Trophoblast cell (in vitro differentiated cells and primary cell): Measurements from ENCODE around the gene ZBTB16.

Source experiments
- DNase-seq, 2 donors: peaks; one replicate each; pipeline ENCODE4 v3.0.0-alpha.2; 2016
- H2AFZ ChIP-seq: 2 replicates; pipeline ENCODE4 v1.6.1; 2013; ENCODE audit warnings: low read length, moderate library complexity, mild to moderate bottlenecking; ENCODE audit not compliant: insufficient read depth, poor library complexity
- H2AK5ac ChIP-seq: 2 replicates; pipeline ENCODE4 v1.6.1; 2013; ENCODE audit warnings: mild to moderate bottlenecking, low read length
- H2BK120ac ChIP-seq: 2 replicates; pipeline ENCODE4 v1.6.1; 2013; ENCODE audit warnings: low read length, mild to moderate bottlenecking, moderate library complexity; ENCODE audit not compliant: insufficient read depth, poor library complexity
- H2BK12ac ChIP-seq: 2 replicates; pipeline ENCODE4 v1.6.1; 2013; ENCODE audit warnings: mild to moderate bottlenecking, low read length, moderate library complexity
- H2BK5ac ChIP-seq: 2 replicates; pipeline ENCODE4 v1.6.1; 2013; ENCODE audit warnings: low read length, low read depth, moderate library complexity, mild to moderate bottlenecking; ENCODE audit not compliant: poor library complexity
- H3K14ac ChIP-seq: 2 replicates; pipeline ENCODE4 v1.6.1; 2013; ENCODE audit warnings: mild to moderate bottlenecking, low read length
- H3K18ac ChIP-seq: 2 replicates; pipeline ENCODE4 v1.6.1; 2013; ENCODE audit warnings: mild to moderate bottlenecking, low read length
- H3K23ac ChIP-seq: 2 replicates; pipeline ENCODE4 v1.6.1; 2013; ENCODE audit warnings: low read length
- H3K27ac ChIP-seq: 2 replicates; pipeline ENCODE4 v1.5.1; 2013; ENCODE audit warnings: low read depth, mild to moderate bottlenecking, inconsistent platforms, low read length, moderate library complexity
- H3K27me3 ChIP-seq: 2 replicates; pipeline ENCODE4 v1.6.1; 2013; ENCODE audit warnings: inconsistent platforms, mild to moderate bottlenecking, low read length, moderate library complexity; ENCODE audit not compliant: insufficient read depth
- H3K36me3 ChIP-seq, 2 experiments: 1 replicate in 1 of 2; 2 replicates in 1 of 2; pipeline ENCODE4 v1.6.1; 2013; ENCODE audit warnings: low read length in 2 of 2, mild to moderate bottlenecking in 2 of 2, moderate library complexity in 1 of 2; ENCODE audit not compliant: insufficient read depth in 2 of 2, control insufficient read depth in 1 of 2
- H3K4ac ChIP-seq: 2 replicates; pipeline ENCODE4 v1.6.1; 2013; ENCODE audit warnings: low read depth, mild to moderate bottlenecking, low read length, moderate library complexity
- H3K4me1 ChIP-seq, 2 experiments: 1 replicate in 1 of 2; 2 replicates in 1 of 2; pipeline ENCODE4 v1.6.1; 2013; ENCODE audit warnings: low read length in 2 of 2, mild to moderate bottlenecking in 2 of 2, moderate library complexity in 1 of 2; ENCODE audit not compliant: insufficient read depth in 2 of 2, control insufficient read depth in 1 of 2
- H3K4me2 ChIP-seq: 2 replicates; pipeline ENCODE4 v1.6.1; 2013; ENCODE audit warnings: inconsistent platforms, mild to moderate bottlenecking, low read length, moderate library complexity
- H3K4me3 ChIP-seq: 2 replicates; pipeline ENCODE4 v1.5.1; 2013; ENCODE audit warnings: mild to moderate bottlenecking, low read depth, low read length, inconsistent platforms
- H3K79me1 ChIP-seq: one replicate; pipeline ENCODE4 v1.6.1; 2013; ENCODE audit warnings: low read length
- H3K79me2 ChIP-seq: 2 replicates; pipeline ENCODE4 v1.6.1; 2013; ENCODE audit warnings: low read length, mild to moderate bottlenecking; ENCODE audit not compliant: control insufficient read depth, insufficient read depth, poor library complexity
- H3K9ac ChIP-seq: 2 replicates; pipeline ENCODE4 v1.6.1; 2013; ENCODE audit warnings: mild to moderate bottlenecking, low read length
- H3K9me3 ChIP-seq: 2 replicates; pipeline ENCODE4 v1.6.1; 2013; ENCODE audit warnings: low read depth, mild to moderate bottlenecking, control low read depth, inconsistent platforms, low read length; ENCODE audit not compliant: insufficient read depth
- H4K12ac ChIP-seq: 2 replicates; pipeline ENCODE4 v1.6.1; 2013; ENCODE audit warnings: low read depth, mild to moderate bottlenecking, low read length, moderate library complexity
- H4K8ac ChIP-seq: 2 replicates; pipeline ENCODE4 v1.6.1; 2013; ENCODE audit warnings: low read depth, mild to moderate bottlenecking, low read length, moderate library complexity
- H4K91ac ChIP-seq: one replicate; pipeline ENCODE4 v1.6.1; 2013; ENCODE audit warnings: low read depth, mild to moderate bottlenecking, low read length, moderate library complexity
- WGBS: extraction: QIAGEN DNeasy Blood & Tissue Kit; methylation state at CpG from one replicate; pipeline ENCODE4 v1.1.7; 2013; ENCODE audit warnings: missing lambda C conversion rate; ENCODE audit not compliant: insufficient read length, insufficient coverage; ENCODE audit errors: extremely low coverage; 5-methylcytosine and 5-hydroxymethylcytosine counted together

ZBTB16 gene

GRCh38 chr11:114193730-114194679, 134.5 kb downstream of the ZBTB16 start:
- no peaks in the 10 kb centered on the region for H3K79me2 ChIP-seq
- no peak overlapping the region for H4K91ac ChIP-seq
- peaks cover 6 to 8% of the 10 kb centered on the region in 2 experiments for H3K4me1 ChIP-seq
- H2AFZ ChIP-seq, result no peak overlapping the region
- H2BK12ac ChIP-seq, result no peak overlapping the region
- peaks cover 3% of the 10 kb centered on the region for H3K9me3 ChIP-seq
- H4K8ac ChIP-seq, result no peak overlapping the region
- H2BK120ac ChIP-seq, result no peak overlapping the region
- no peak overlapping the region for H3K4me3 ChIP-seq
- H4K12ac ChIP-seq, result no peak overlapping the region
- no peak overlapping the region for H2AK5ac ChIP-seq
- no peak overlapping the region for H3K14ac ChIP-seq
- H3K18ac ChIP-seq, result no peak overlapping the region
- no peak overlapping the region for H3K9ac ChIP-seq
- H3K23ac ChIP-seq, result no peak overlapping the region
- no peak overlapping the region for H2BK5ac ChIP-seq
- H3K4ac ChIP-seq, result no peak overlapping the region
- DNase-seq, result no peak
- no CpG with 5 or more reads among the region's 10 CpGs for WGBS
- no peak overlapping the region for H3K27ac ChIP-seq
- H3K4me2 ChIP-seq, result no peak overlapping the region
- no peaks in the 10 kb centered on the region for H3K36me3 ChIP-seq
- no peaks in the 10 kb centered on the region for H3K27me3 ChIP-seq
- H3K79me1 ChIP-seq, result peaks cover 1% of the 10 kb centered on the region

- no CpG with 5 or more reads among the region's 4 CpGs for WGBS
- no peaks in the 10 kb centered on the region for H3K27me3 ChIP-seq
- H3K79me2 ChIP-seq, result no peaks in the 10 kb centered on the region
These were observed 135.2 kb downstream of the ZBTB16 start for GRCh38 chr11:114194702-114195101.

GRCh38 chr11:114195151-114195550, 135.6 kb downstream of the ZBTB16 start:
- Histone ChIP-seq H3K14ac (no peak overlapping the region), H3K9ac (no peak overlapping the region), H3K27ac (no peak overlapping the region), H3K4me3 (no peak overlapping the region), H3K9me3 (peaks cover 3% of the 10 kb centered on the region), H4K8ac (no peak overlapping the region), H3K23ac (no peak overlapping the region), H4K12ac (no peak overlapping the region), H3K4ac (no peak overlapping the region), H4K91ac (no peak overlapping the region), H3K18ac (no peak overlapping the region), H2AK5ac (no peak overlapping the region), H3K79me2 (no peaks in the 10 kb centered on the region), H2AFZ (no peak overlapping the region), H3K36me3 (no peaks in the 10 kb centered on the region), H3K4me2 (no peak overlapping the region), H3K4me1 (peaks cover 6 to 8% of the 10 kb centered on the region in 2 experiments), H3K79me1 (peaks cover 1% of the 10 kb centered on the region), H2BK5ac (no peak overlapping the region), H2BK120ac (no peak overlapping the region), H2BK12ac (no peak overlapping the region), H3K27me3 (no peaks in the 10 kb centered on the region)
- no peak for DNase-seq
- WGBS, result no CpG with 5 or more reads among the region's 4 CpGs

More at GRCh38 chr11:114194702-114195101, 135.2 kb downstream of the ZBTB16 start:
- H3K18ac ChIP-seq, result no peak overlapping the region
- no peak for DNase-seq
- no peak overlapping the region for H3K14ac ChIP-seq
- H2BK5ac ChIP-seq, result no peak overlapping the region
- H3K4ac ChIP-seq, result no peak overlapping the region
- no peak overlapping the region for H4K8ac ChIP-seq
- H3K23ac ChIP-seq, result no peak overlapping the region
- H3K4me2 ChIP-seq, result no peak overlapping the region
- H3K79me1 ChIP-seq, result peaks cover 1% of the 10 kb centered on the region
- H3K4me1 ChIP-seq, result peaks cover 6 to 8% of the 10 kb centered on the region in 2 experiments
- no peak overlapping the region for H4K91ac ChIP-seq
- H3K27ac ChIP-seq, result no peak overlapping the region
- no peak overlapping the region for H2BK120ac ChIP-seq
- no peaks in the 10 kb centered on the region for H3K36me3 ChIP-seq
- no peak overlapping the region for H2AFZ ChIP-seq
- no peak overlapping the region for H2BK12ac ChIP-seq
- H2AK5ac ChIP-seq, result no peak overlapping the region
- no peak overlapping the region for H3K4me3 ChIP-seq
- peaks cover 3% of the 10 kb centered on the region for H3K9me3 ChIP-seq
- no peak overlapping the region for H4K12ac ChIP-seq
- no peak overlapping the region for H3K9ac ChIP-seq

GRCh38 chr11:114195981-114196731, 136.6 kb downstream of the ZBTB16 start:
- Histone ChIP-seq H3K9ac (no peak overlapping the region), H2BK12ac (no peak overlapping the region), H3K14ac (no peak overlapping the region)

More at GRCh38 chr11:114195981-114196731, 136.6 kb downstream of the ZBTB16 start:
- Histone ChIP-seq H2AFZ (no peak overlapping the region), H3K4me1 (peaks cover 6 to 8% of the 10 kb centered on the region in 2 experiments), H3K79me1 (peaks cover 1% of the 10 kb centered on the region), H3K23ac (no peak overlapping the region), H3K27me3 (no peaks in the 10 kb centered on the region), H3K36me3 (no peaks in the 10 kb centered on the region), H3K27ac (no peak overlapping the region), H2BK5ac (no peak overlapping the region), H4K12ac (no peak overlapping the region), H3K4ac (no peak overlapping the region), H4K91ac (no peak overlapping the region), H3K4me2 (no peak overlapping the region), H2AK5ac (no peak overlapping the region), H3K9me3 (peaks cover 2% of the 10 kb centered on the region), H3K79me2 (no peaks in the 10 kb centered on the region), H3K18ac (no peak overlapping the region), H3K4me3 (no peak overlapping the region), H2BK120ac (no peak overlapping the region), H4K8ac (no peak overlapping the region)
- no CpG with 5 or more reads among the region's 5 CpGs for WGBS
- peak; percentile 9 to 64 for DNase-seq
